PC-9 (cell line): ENCODE measurements around the gene ARRB1. TPM values are rescaled to one million over a fixed set of nuclear protein-coding genes. Genes with fewer than 3 reads are reported as not detected.

ENCODE experiments used
- BruUV-seq: library from RNA; stranded (reverse); fragments of 400-500 nt; replicated peaks from 2 replicates; lab custom pipeline; 2021; lab: Mats Ljungman, UMichigan
- CTCF ChIA-PET: fragments of 300-600 bp; sonication (Branson Sonifier 250); formaldehyde crosslinking; loops from one replicate; lab custom pipeline; 2022; ENCODE audit warnings: antibody characterized with exemption; lab: Charles Lee
- POLR2A ChIA-PET: fragments of 300-600 bp; sonication (Branson Sonifier 250); formaldehyde crosslinking; loops from one replicate; lab custom pipeline; 2022; ENCODE audit warnings: antibody characterized with exemption; ENCODE audit not compliant: unreplicated experiment; lab: Charles Lee
- DNase-seq, 2 experiments: peaks; one replicate each; pipeline versions ENCODE4 v3.0.0 to v3.0.0-alpha.2; 2015 to 2022; ENCODE audit warnings: mixed read lengths in 1 of 2
- H2AFZ ChIP-seq: fragments of 200-600 bp; sonication (generic); 2 replicates; pipeline ENCODE4 v1.8.1; 2017; ENCODE audit warnings: antibody characterized with exemption
- H3F3A ChIP-seq: fragments of 200-600 bp; sonication (generic); 2 replicates; pipeline ENCODE4 v1.8.1; 2017; ENCODE audit warnings: antibody characterized with exemption, mild to moderate bottlenecking, low read depth; ENCODE audit not compliant: insufficient read depth
- H3K27ac ChIP-seq: fragments of 200-600 bp; sonication (generic); 2 replicates; pipeline ENCODE4 v1.6.1; 2016; ENCODE audit warnings: mixed run types
- H3K27me3 ChIP-seq: fragments of 200-600 bp; sonication (generic); 2 replicates; pipeline ENCODE4 v1.6.1; 2016; ENCODE audit warnings: low read depth, mixed run types; ENCODE audit not compliant: insufficient read depth
- H3K36me3 ChIP-seq: fragments of 200-600 bp; sonication (generic); 2 replicates; pipeline ENCODE4 v1.6.1; 2016; ENCODE audit warnings: low read depth, mixed run types
- H3K4me1 ChIP-seq: fragments of 200-600 bp; sonication (generic); replicated peaks from 2 replicates; pipeline ENCODE4 v1.6.1; 2016; ENCODE audit warnings: mixed run types; ENCODE audit not compliant: insufficient read depth
- H3K4me2 ChIP-seq: fragments of 200-600 bp; sonication (generic); 2 replicates; pipeline ENCODE4 v1.6.1; 2017; ENCODE audit warnings: mixed run types
- H3K4me3 ChIP-seq: fragments of 200-600 bp; sonication (generic); 2 replicates; pipeline ENCODE4 v1.6.1; 2016; ENCODE audit warnings: mixed run types
- H3K79me2 ChIP-seq: fragments of 200-600 bp; sonication (generic); 2 replicates; pipeline ENCODE4 v1.6.1; 2017; ENCODE audit warnings: low read depth, mixed run types
- H3K9me2 ChIP-seq: fragments of 200-600 bp; sonication (generic); 2 replicates; pipeline ENCODE4 v1.8.1; 2017; ENCODE audit warnings: mild to moderate bottlenecking; ENCODE audit not compliant: insufficient read depth
- H3K9me3 ChIP-seq: fragments of 200-600 bp; sonication (generic); 2 replicates; pipeline ENCODE4 v1.8.1; 2016; ENCODE audit warnings: low read depth; ENCODE audit not compliant: insufficient read depth
- H4K20me1 ChIP-seq: fragments of 200-600 bp; sonication (generic); 2 replicates; pipeline ENCODE4 v1.8.1; 2017; ENCODE audit not compliant: insufficient read depth
- CTCF ChIP-seq: fragments of 200-600 bp; sonication (generic); conservative IDR thresholded peaks from 2 replicates; pipeline ENCODE4 v1.6.1; 2017; ENCODE audit warnings: mixed run types, antibody characterized with exemption, mild to moderate bottlenecking, moderate library complexity
- EZH2 ChIP-seq: fragments of 200-600 bp; sonication (generic); IDR thresholded peaks from 2 replicates; pipeline ENCODE4 v1.8.0; 2017; ENCODE audit warnings: antibody characterized with exemption, low read depth
- intact Hi-C: fragments of 100-400 bp; cut with micrococcal nuclease; formaldehyde crosslinking; loops from one replicate; pipeline ENCODE4 v1.10.0; 2022; ENCODE audit not compliant: unreplicated experiment
- total RNA-seq: library from RNA; stranded (reverse); gene quantifications from 2 replicates; pipeline ENCODE4 v1.2.3, GENCODE V29; 2021

Gene ARRB1
- total RNA-seq, 1 experiment from 2014 or later, result 31.8 TPM

GRCh38 chr11:75283391-75283931, 68.0 kb downstream of the ARRB1 start:
- Histone ChIP-seq H3K9me2 (no peaks in the 10 kb centered on the region), H3K4me1 (no peaks in the 10 kb centered on the region), H3K4me2 (no peak overlapping the region), H3F3A (0 out of 2 replicates have a peak, but pooled peaks cover 3% of the 10 kb centered on the region), H3K9me3 (no peaks in the 10 kb centered on the region), H2AFZ (no peak overlapping the region), H4K20me1 (peaks cover 3% of the 10 kb centered on the region; the same call in 1 of the 2 replicates), H3K36me3 (no peaks in the 10 kb centered on the region), H3K27me3 (no peaks in the 10 kb centered on the region), H3K79me2 (no peaks in the 10 kb centered on the region), H3K4me3 (no peak overlapping the region), H3K27ac (no peak overlapping the region)
- CTCF ChIA-PET, result no interaction called here
- TF ChIP-seq EZH2, result no peak
- no peak for TF ChIP-seq CTCF
- POLR2A ChIA-PET, result no interaction called here
- no peak for DNase-seq
- intact Hi-C loops, result no loop called here
- no TSS peak for BruUV-seq

- Histone ChIP-seq H3K9me3 (no peaks in the 10 kb centered on the region), H2AFZ (no peak overlapping the region), H3K79me2 (no peaks in the 10 kb centered on the region), H4K20me1 (peaks cover 3% of the 10 kb centered on the region; the same call in 1 of the 2 replicates), H3K4me3 (no peak overlapping the region), H3K27me3 (no peaks in the 10 kb centered on the region), H3F3A (no peaks in the 10 kb centered on the region), H3K36me3 (no peaks in the 10 kb centered on the region), H3K9me2 (no peaks in the 10 kb centered on the region), H3K27ac (no peak overlapping the region), H3K4me2 (no peak overlapping the region), H3K4me1 (no peaks in the 10 kb centered on the region)
- ChIA-PET POLR2A (no interaction called here), CTCF (interaction anchor here (0.7 kb wide), 1 partner anchor 99 kb away, joined by 3 read pairs; no protein-coding TSS in a partner anchor)
- TF ChIP-seq EZH2, result no peak
- no peak for TF ChIP-seq CTCF
- intact Hi-C loops, result no loop called here
- BruUV-seq, result no TSS peak
- DNase-seq, result no peak
These were observed 69.9 kb downstream of the ARRB1 start for GRCh38 chr11:75281469-75282095.

DNA sequence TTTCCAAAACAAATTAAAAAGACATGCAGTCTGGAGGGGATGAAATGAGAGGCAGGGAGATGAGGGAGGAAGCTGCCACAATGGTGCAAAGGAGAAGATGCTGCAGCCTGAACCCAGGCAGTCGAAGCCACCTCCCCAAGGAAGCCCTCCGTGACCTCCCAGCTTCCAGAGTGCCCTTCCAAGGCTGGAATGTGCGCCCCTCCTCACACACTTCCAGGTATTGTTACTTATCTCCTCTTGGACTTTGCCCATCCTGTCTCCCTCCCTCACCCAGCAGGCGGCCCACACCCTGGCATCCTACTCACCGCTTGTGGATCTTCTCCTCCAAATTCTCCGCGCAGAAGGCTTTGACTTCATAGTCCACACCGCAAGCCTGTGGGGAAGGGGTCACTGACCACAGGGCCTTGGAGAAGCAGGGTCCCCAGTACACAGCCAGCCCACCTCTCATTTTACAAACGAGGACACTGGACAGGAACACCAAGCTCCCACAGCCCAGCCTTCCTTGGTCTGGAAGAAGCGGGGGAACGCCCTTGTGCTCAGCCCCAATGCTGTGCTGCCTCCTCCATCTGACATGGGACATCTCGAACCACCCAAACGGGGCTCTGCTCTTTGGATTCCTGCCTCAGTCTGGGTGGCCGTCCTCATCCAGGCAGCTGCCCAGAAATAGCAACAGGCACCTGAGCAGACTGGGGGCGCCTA, 70.5 kb downstream of the ARRB1 start:
- H3K36me3 ChIP-seq, result no peaks in the 10 kb centered on the region
- CTCF ChIA-PET, result interaction anchor here (0.6 to 2.0 kb wide), 4 partner anchors 63 to 104 kb away, joined by 3 to 11 read pairs (median 4); no protein-coding TSS in a partner anchor
- H3K4me2 ChIP-seq, result no peak overlapping the region
- TF ChIP-seq CTCF (no peak), EZH2 (no peak)
- intact Hi-C loops, result loop anchor here (1.0 kb wide), 3 partner anchors 47 to 251 kb away; no protein-coding TSS in a partner anchor
- H3K4me1 ChIP-seq, result no peaks in the 10 kb centered on the region
- no peak overlapping the region for H3K4me3 ChIP-seq
- H3K27ac ChIP-seq, result no peak overlapping the region
- DNase-seq, result no peak
- H3K27me3 ChIP-seq, result no peaks in the 10 kb centered on the region
- peaks cover 3% of the 10 kb centered on the region; the same call in 1 of the 2 replicates for H4K20me1 ChIP-seq
- H3F3A ChIP-seq, result no peaks in the 10 kb centered on the region
- H3K9me2 ChIP-seq, result no peaks in the 10 kb centered on the region
- POLR2A ChIA-PET, result no interaction called here
- no TSS peak for BruUV-seq
- no peaks in the 10 kb centered on the region for H3K79me2 ChIP-seq
- H2AFZ ChIP-seq, result no peak overlapping the region
- no peaks in the 10 kb centered on the region for H3K9me3 ChIP-seq
